ENCODE measurements around the gene DPP4. TPM values are rescaled to one million over a fixed set of nuclear protein-coding genes. Genes with fewer than 3 reads are reported as not detected.

DPP4 gene
- total RNA-seq, 2 experiments from 2014 or later: 122 to 126 TPM

GRCh38 chr2:162002623-162003235 lies 71.3 kb downstream of the DPP4 start:
- POLR2A ChIA-PET: interaction anchor here (0.7 to 5.8 kb wide), 2 partner anchors 9 to 10 kb away, joined by 4 to 41 read pairs; no protein-coding TSS in a partner anchor
- Mint-ChIP-seq H3K36me3 (ENCODE audit: low read depth) (peaks cover 88% of the 10 kb centered on the region), H3K9me3 (peaks cover 3% of the 10 kb centered on the region), H3K27me3 (no peaks in the 10 kb centered on the region), H3K4me1 (peaks cover 49% of the 10 kb centered on the region), H3K4me3 (no peak overlapping the region), H3K27ac (peak overlapping the region; percentile 38)
- no peak for DNase-seq
- CTCF ChIA-PET: no interaction called here

- POLR2A ChIA-PET: interaction anchor here (1.3 to 1.6 kb wide), 2 partner anchors 11 to 73 kb away, joined by 4 read pairs; no protein-coding TSS in a partner anchor
- DNase-seq: no peak
- H3K9me3 Mint-ChIP-seq: peaks cover 3% of the 10 kb centered on the region
- peaks cover 57% of the 10 kb centered on the region for H3K4me1 Mint-ChIP-seq
- peaks cover 95% of the 10 kb centered on the region for H3K36me3 Mint-ChIP-seq (ENCODE audit: low read depth)
- CTCF ChIA-PET: no interaction called here
- H3K4me3 Mint-ChIP-seq: no peak overlapping the region
- H3K27ac Mint-ChIP-seq: no peak overlapping the region
- no peaks in the 10 kb centered on the region for H3K27me3 Mint-ChIP-seq
Observed at GRCh38 chr2:162000431-162000830, 73.6 kb downstream of the DPP4 start.

GRCh38 chr2:161999321-161999720 lies 74.7 kb downstream of the DPP4 start:
- H3K9me3 Mint-ChIP-seq: peaks cover 3% of the 10 kb centered on the region
- no peaks in the 10 kb centered on the region for H3K27me3 Mint-ChIP-seq
- no peak overlapping the region for H3K4me3 Mint-ChIP-seq
- POLR2A ChIA-PET: interaction anchor here (1.3 to 11.0 kb wide), 3 partner anchors 14 to 74 kb away, joined by 4 to 242 read pairs (median 113); no protein-coding TSS in a partner anchor
- H3K4me1 Mint-ChIP-seq: peaks cover 63% of the 10 kb centered on the region
- H3K27ac Mint-ChIP-seq: no peak overlapping the region
- H3K36me3 Mint-ChIP-seq (ENCODE audit: low read depth): peaks cover 97% of the 10 kb centered on the region
- DNase-seq: no peak
- CTCF ChIA-PET: interaction anchor here (1.3 kb wide), 1 partner anchor 52 kb away, joined by 3 read pairs; no protein-coding TSS in a partner anchor

- CTCF ChIA-PET: interaction anchor here (1.3 to 1.7 kb wide), 3 partner anchors 13 to 124 kb away, joined by 3 to 6 read pairs (median 3); no protein-coding TSS in a partner anchor
- Mint-ChIP-seq H3K4me3 (no peak overlapping the region), H3K36me3 (ENCODE audit: low read depth) (peaks cover 97% of the 10 kb centered on the region), H3K27me3 (no peaks in the 10 kb centered on the region), H3K9me3 (peaks cover 3% of the 10 kb centered on the region), H3K4me1 (peaks cover 64% of the 10 kb centered on the region), H3K27ac (peak overlapping the region; percentile 29)
- POLR2A ChIA-PET: interaction anchor here (1.3 to 11.0 kb wide), 3 partner anchors 14 to 74 kb away, joined by 4 to 242 read pairs (median 113); no protein-coding TSS in a partner anchor
- DNase-seq: no peak
Observed at GRCh38 chr2:161998857-161999256, 75.2 kb downstream of the DPP4 start.

GRCh38 chr2:161997916-161998471 lies 76.0 kb downstream of the DPP4 start:
- Mint-ChIP-seq H3K4me3 (no peak overlapping the region), H3K36me3 (ENCODE audit: low read depth) (peaks cover 93% of the 10 kb centered on the region), H3K4me1 (peaks cover 67% of the 10 kb centered on the region), H3K27ac (peak overlapping the region; percentile 29), H3K27me3 (no peaks in the 10 kb centered on the region), H3K9me3 (peaks cover 2% of the 10 kb centered on the region)
- no peak for DNase-seq
- CTCF ChIA-PET: interaction anchor here (1.3 to 1.7 kb wide), 3 partner anchors 14 to 125 kb away, joined by 3 to 6 read pairs (median 3); no protein-coding TSS in a partner anchor
- POLR2A ChIA-PET: interaction anchor here (0.7 to 11.0 kb wide), 3 partner anchors 15 to 129 kb away, joined by 3 to 242 read pairs (median 113); no protein-coding TSS in a partner anchor

- CTCF ChIA-PET: interaction anchor here (1.0 to 3.2 kb wide), 7 partner anchors 9 to 127 kb away, joined by 3 to 18 read pairs (median 7); no protein-coding TSS in a partner anchor
- no peaks in the 10 kb centered on the region for H3K27me3 Mint-ChIP-seq
- H3K9me3 Mint-ChIP-seq: no peaks in the 10 kb centered on the region
- H3K4me3 Mint-ChIP-seq: peak overlapping the region; percentile 61
- peaks cover 85% of the 10 kb centered on the region for H3K36me3 Mint-ChIP-seq (ENCODE audit: low read depth)
- H3K27ac Mint-ChIP-seq: peak overlapping the region; percentile 100
- peaks cover 81% of the 10 kb centered on the region for H3K4me1 Mint-ChIP-seq
- peak; percentile 36 for DNase-seq
- POLR2A ChIA-PET: interaction anchor here (1.9 to 11.0 kb wide), 8 partner anchors 9 to 77 kb away, joined by 5 to 242 read pairs (median 52); partner anchors contain the start of gene DPP4
Observed at GRCh38 chr2:161995553-161996016, 78.4 kb downstream of the DPP4 start.

- Mint-ChIP-seq H3K27me3 (no peaks in the 10 kb centered on the region), H3K27ac (peak overlapping the region; percentile 100), H3K36me3 (ENCODE audit: low read depth) (peaks cover 84% of the 10 kb centered on the region), H3K9me3 (no peaks in the 10 kb centered on the region), H3K4me1 (peaks cover 82% of the 10 kb centered on the region), H3K4me3 (peak overlapping the region; percentile 61)
- no peak for DNase-seq
- ChIA-PET CTCF (interaction anchor here (0.8 to 3.2 kb wide), 6 partner anchors 10 to 127 kb away, joined by 3 to 18 read pairs (median 8); no protein-coding TSS in a partner anchor), POLR2A (interaction anchor here (1.0 to 11.0 kb wide), 12 partner anchors 8 to 687 kb away, joined by 3 to 242 read pairs (median 8); partner anchors contain the start of genes DPP4 and PSMD14)
Observed at GRCh38 chr2:161994761-161995520, 79.1 kb downstream of the DPP4 start.

- Mint-ChIP-seq H3K27me3 (no peaks in the 10 kb centered on the region), H3K9me3 (no peaks in the 10 kb centered on the region), H3K36me3 (ENCODE audit: low read depth) (peaks cover 78% of the 10 kb centered on the region), H3K4me3 (peak overlapping the region; percentile 86), H3K27ac (peak overlapping the region; percentile 100), H3K4me1 (peaks cover 69% of the 10 kb centered on the region)
- POLR2A ChIA-PET: interaction anchor here (0.8 to 11.0 kb wide), 23 partner anchors 10 to 326 kb away, joined by 3 to 242 read pairs (median 6); partner anchors contain the start of genes DPP4 and IFIH1
- peak; percentile 77 for DNase-seq
- CTCF ChIA-PET: interaction anchor here (0.8 to 3.2 kb wide), 12 partner anchors 9 to 108 kb away, joined by 3 to 22 read pairs (median 5); partner anchors contain the start of gene DPP4
Observed at GRCh38 chr2:161992531-161992930, 81.5 kb downstream of the DPP4 start.

GRCh38 chr2:161991991-161992390 lies 82.0 kb downstream of the DPP4 start:
- CTCF ChIA-PET: interaction anchor here (0.8 to 3.2 kb wide), 6 partner anchors 18 to 81 kb away, joined by 3 to 22 read pairs (median 12); partner anchors contain the start of gene DPP4
- Mint-ChIP-seq H3K4me3 (no peak overlapping the region), H3K4me1 (peaks cover 66% of the 10 kb centered on the region), H3K27ac (peak overlapping the region; percentile 100), H3K27me3 (no peaks in the 10 kb centered on the region), H3K36me3 (ENCODE audit: low read depth) (peaks cover 77% of the 10 kb centered on the region), H3K9me3 (no peaks in the 10 kb centered on the region)
- POLR2A ChIA-PET: interaction anchor here (0.9 to 11.0 kb wide), 20 partner anchors 10 to 327 kb away, joined by 3 to 242 read pairs (median 6); partner anchors contain the start of genes DPP4 and IFIH1
- DNase-seq: no peak

- H3K27ac Mint-ChIP-seq: peak overlapping the region; percentile 44
- DNase-seq: no peak
- H3K27me3 Mint-ChIP-seq: no peaks in the 10 kb centered on the region
- H3K9me3 Mint-ChIP-seq: no peaks in the 10 kb centered on the region
- H3K4me3 Mint-ChIP-seq: no peak overlapping the region
- peaks cover 73% of the 10 kb centered on the region for H3K36me3 Mint-ChIP-seq (ENCODE audit: low read depth)
- H3K4me1 Mint-ChIP-seq: peaks cover 55% of the 10 kb centered on the region
- CTCF ChIA-PET: interaction anchor here (1.3 to 2.1 kb wide), 2 partner anchors 38 to 135 kb away, joined by 3 to 6 read pairs; no protein-coding TSS in a partner anchor
- POLR2A ChIA-PET: interaction anchor here (11.0 kb wide), 1 partner anchor 35 kb away, joined by 242 read pairs; no protein-coding TSS in a partner anchor
Observed at GRCh38 chr2:161990741-161991140, 83.3 kb downstream of the DPP4 start.

- no peaks in the 10 kb centered on the region for H3K27me3 Mint-ChIP-seq
Observed at GRCh38 chr2:161990036-161990435, 84.0 kb downstream of the DPP4 start.

More at GRCh38 chr2:161990036-161990435, 84.0 kb downstream of the DPP4 start:
- Mint-ChIP-seq H3K36me3 (ENCODE audit: low read depth) (peaks cover 66% of the 10 kb centered on the region), H3K4me1 (peaks cover 48% of the 10 kb centered on the region), H3K4me3 (no peak overlapping the region), H3K9me3 (no peaks in the 10 kb centered on the region), H3K27ac (no peak overlapping the region)
- POLR2A ChIA-PET: interaction anchor here (11.0 kb wide), 1 partner anchor 35 kb away, joined by 242 read pairs; no protein-coding TSS in a partner anchor
- CTCF ChIA-PET: interaction anchor here (1.3 to 2.1 kb wide), 2 partner anchors 37 to 136 kb away, joined by 3 to 6 read pairs; no protein-coding TSS in a partner anchor
- no peak for DNase-seq

All from activated CD4-positive, alpha-beta memory T cell treated with anti-CD3 and anti-CD28 coated beads, Interleukin-2, amount 10 ng/mL, durations not matched to agents 7 days and 5 days (primary cell).